HL-60/S4 treated with retinoic acid at 250 ng/mL for 4 days and 3 days (cell line): ENCODE measurements around the gene MGAT4A.
"Not testable (repeated sequence)": the region's sequence is repeated elsewhere in the genome, so short reads cannot be mapped to it uniquely, and the experiment has no call there.

Source experiments
- in situ Hi-C: fragments of 300-500 bp; cut with MboI; formaldehyde crosslinking; loops from 2 replicates; pipeline ENCODE4 v1.7.0; 2022; ENCODE audit warnings: low sequenced_read_pairs

The MGAT4A gene

GRCh38 chr2:98614024-98614739 lies 116.8 kb downstream of the MGAT4A start:
- in situ Hi-C loops: no loop called here

GRCh38 chr2:98608962-98609604 lies 121.8 kb downstream of the MGAT4A start:
- in situ Hi-C loops: no loop called here

- in situ Hi-C loops: no loop called here
Observed at GRCh38 chr2:98608116-98608961, 122.6 kb downstream of the MGAT4A start, which contains the start of the genes COA5 and UNC50. Gene COA5, minus strand, starts transcription at chr2:98608512. Its CDS starts 107 bp downstream, at chr2:98608405. Gene UNC50, plus strand, starts transcription at chr2:98608589. Its CDS starts 1,171 bp downstream, at chr2:98609760.

- in situ Hi-C loops: no loop called here
Observed at GRCh38 chr2:98607741-98608115, 123.2 kb downstream of the MGAT4A start.

- in situ Hi-C loops: no loop called here
Observed at GRCh38 chr2:98607104-98607503, 123.8 kb downstream of the MGAT4A start.

GRCh38 chr2:98606431-98606830 lies 124.5 kb downstream of the MGAT4A start:
- in situ Hi-C loops: no loop called here

GRCh38 chr2:98605076-98605475 lies 125.9 kb downstream of the MGAT4A start:
- in situ Hi-C loops: no loop called here

GRCh38 chr2:98604547-98604946 lies 126.4 kb downstream of the MGAT4A start:
- in situ Hi-C loops: no loop called here

GRCh38 chr2:98601532-98602132 lies 129.3 kb downstream of the MGAT4A start:
- in situ Hi-C loops: no loop called here

GRCh38 chr2:98598781-98599428 lies 132.0 kb downstream of the MGAT4A start:
- in situ Hi-C loops: no loop called here

DNA sequence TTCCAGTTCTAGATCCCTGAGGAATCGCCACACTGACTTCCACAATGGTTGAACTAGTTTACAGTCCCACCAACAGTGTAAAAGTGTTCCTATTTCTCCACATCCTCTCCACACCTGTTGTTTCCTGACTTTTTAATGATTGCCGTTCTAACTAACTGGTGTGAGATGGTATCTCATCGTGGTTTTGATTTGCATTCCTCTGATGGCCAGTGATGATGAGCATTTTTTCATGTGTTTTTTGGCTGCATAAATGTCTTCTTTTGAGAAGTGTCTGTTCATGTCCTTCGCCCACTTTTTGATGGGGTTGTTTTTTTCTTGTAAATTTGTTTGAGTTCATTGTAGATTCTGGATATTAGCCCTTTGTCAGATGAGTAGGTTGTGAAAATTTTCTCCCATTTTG lies 136.3 kb downstream of the MGAT4A start:
- in situ Hi-C loops: not testable (repeated sequence)

DNA sequence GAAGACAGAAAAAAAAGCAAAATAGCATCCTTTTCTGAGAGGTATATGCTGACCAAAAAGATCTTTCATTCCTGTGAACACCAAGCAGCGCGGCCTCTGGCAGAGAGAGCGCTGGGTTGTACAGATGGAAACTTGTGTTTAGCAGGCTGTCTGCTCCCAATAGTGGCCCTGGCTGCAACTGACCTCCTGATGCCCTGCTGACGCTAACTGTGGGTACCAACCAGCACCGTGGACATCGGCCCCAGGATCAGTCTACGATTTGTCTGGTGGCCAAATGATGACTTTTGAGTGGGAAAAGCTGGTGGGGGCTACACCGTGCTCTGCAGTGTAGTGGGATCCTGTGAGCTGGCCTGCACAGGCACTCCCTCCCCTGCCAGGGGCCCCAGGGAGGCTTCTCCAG lies 138.4 kb downstream of the MGAT4A start:
- in situ Hi-C loops: no loop called here

DNA sequence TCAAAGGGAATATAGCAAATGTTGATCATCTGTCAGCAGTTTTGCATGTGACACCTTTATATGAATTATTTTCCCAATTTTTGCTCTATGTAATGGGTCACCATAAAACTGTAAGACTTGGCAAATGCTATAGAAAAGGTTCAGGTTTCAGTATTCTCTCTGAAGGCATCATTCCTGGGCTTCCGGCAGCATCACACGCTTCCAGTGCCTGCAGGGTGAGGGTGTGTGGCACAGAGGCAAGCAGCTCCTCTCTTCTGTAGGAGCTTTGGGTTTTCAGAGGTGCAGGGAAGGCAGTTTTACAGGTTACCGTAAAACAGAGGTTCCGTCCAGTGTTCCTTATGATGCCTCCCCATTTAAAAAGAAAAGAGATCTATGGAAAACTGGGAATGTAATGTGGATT lies 141.4 kb downstream of the MGAT4A start:
- in situ Hi-C loops: no loop called here

DNA sequence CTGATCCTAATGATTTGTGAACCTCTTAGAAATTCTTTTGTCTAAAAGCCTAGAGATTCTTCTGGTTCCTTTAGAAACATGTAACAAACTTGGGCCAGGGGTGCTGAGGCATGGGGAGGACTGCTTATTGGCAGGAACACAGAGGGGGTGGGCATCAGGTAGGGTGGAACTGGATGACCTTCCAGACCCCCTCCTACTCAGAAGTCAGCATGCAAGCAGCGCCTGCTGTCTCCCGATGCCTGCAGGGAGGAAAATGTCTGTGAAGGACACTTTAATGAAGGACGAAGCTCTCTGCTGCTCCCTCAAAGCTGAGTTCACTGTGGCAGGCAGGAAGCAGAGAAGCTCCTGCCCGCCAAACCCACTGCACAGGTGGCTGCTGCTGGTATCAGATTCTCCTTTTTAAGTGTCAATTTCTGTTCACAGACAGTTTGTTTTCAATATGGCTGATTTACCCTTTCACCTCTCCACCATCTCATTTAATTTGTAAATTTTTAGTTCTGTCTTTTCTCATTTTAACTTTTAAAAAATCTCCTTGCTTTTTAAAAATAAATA lies 142.0 kb downstream of the MGAT4A start:
- in situ Hi-C loops: no loop called here

DNA sequence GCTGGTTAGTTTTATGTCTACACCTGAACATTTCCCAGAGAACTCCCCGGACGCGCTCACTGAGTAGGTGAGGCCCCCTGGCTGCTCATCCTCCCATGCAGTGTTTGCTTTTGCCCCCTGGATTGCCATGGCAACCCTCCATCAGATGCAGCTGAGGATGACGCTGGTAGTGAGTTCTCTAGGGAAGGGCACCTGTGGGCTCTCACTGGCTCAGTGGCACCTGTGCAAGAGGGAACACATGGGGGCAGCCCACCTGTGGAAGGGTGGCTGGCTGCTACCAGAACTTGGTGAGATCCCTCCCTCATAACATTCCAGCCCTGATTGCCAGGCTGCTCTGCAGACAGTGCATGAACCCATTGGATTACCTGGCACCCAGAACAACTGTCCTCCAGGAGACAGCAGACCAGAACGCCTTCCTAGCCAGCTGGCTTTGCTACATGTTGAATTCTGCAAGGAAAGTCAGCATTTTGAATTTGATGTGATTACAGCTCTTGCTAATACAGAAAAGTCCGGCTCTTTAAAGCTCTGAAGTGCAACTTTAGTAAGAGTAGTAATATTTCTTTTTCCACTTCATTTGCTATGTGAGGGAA lies 144.3 kb downstream of the MGAT4A start:
- in situ Hi-C loops: no loop called here

DNA sequence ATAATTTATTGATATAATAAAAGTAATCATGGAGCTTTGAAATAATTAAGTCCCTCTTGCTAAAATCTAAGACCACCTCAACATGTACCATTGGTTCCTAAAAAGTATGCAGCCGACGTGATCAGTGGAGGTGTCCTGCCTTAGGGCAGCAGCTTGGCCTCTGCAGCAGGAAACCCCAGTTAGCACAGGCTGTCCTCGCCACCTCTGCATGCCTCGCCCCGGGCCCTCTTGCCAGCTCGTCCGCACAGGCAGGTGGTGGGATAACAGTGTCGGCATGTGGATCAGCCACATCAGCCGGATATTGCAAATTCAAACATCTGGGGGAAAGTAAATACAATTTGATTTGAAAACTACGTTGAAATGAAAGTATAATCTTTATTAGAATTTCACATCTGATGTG lies 145.5 kb downstream of the MGAT4A start:
- in situ Hi-C loops: no loop called here

GRCh38 chr2:98583816-98584618 lies 146.9 kb downstream of the MGAT4A start:
- in situ Hi-C loops: no loop called here

DNA sequence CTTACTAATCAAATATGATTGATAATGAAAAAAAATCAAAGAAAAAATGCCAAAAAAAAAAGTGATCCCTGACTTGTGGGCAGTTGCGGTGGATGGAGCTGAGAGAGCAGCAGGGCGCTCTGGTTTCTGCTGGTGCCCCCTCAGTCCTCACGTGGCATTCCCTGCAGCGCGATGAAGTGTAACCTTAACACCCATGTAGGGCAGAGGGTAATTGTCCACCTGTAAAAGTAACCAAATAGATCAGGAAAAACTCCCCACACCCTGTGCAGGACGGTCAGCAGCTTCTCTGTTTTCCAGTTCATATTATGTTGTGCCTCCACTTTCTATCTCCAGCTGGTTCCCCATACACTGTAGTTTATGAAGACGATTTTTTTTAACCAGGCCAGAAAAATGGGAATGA lies 147.7 kb downstream of the MGAT4A start:
- in situ Hi-C loops: no loop called here

- in situ Hi-C loops: no loop called here
Observed at GRCh38 chr2:98582523-98582922, 148.4 kb downstream of the MGAT4A start.
